HG03521 (cell line): Measurements from ENCODE around the gene UST.
"Not testable (repeated sequence)": the region's sequence is repeated elsewhere in the genome, so short reads cannot be mapped to it uniquely, and the experiment has no call there.

ENCODE experiments used
- ATAC-seq: cut with Tn5 transposase; IDR thresholded peaks from one replicate; pipeline ENCODE4 v1.9.1; 2021; ENCODE audit warnings: mild to moderate bottlenecking, moderate library complexity; ENCODE audit not compliant: unreplicated experiment

The UST gene

DNA sequence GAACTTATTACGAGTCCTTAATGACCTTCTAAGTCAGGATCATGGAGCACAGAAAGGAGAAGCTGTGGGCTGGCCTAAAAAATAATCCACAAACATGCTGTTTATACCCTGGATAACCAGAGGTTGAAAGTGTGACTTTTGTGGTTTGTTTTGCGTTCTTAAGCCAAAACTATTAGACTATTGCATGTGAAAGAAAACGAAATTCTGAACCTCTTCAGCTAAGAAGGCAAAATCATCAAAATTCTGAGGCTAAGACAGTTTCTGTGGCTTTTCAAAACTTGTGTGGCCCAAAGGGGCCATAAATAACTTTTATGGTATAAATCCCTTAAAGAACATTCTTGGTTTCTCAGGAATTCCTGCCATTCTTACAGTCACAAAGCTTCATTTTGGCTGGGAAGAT lies 251.0 kb downstream of the UST start:
- no peak for ATAC-seq

DNA sequence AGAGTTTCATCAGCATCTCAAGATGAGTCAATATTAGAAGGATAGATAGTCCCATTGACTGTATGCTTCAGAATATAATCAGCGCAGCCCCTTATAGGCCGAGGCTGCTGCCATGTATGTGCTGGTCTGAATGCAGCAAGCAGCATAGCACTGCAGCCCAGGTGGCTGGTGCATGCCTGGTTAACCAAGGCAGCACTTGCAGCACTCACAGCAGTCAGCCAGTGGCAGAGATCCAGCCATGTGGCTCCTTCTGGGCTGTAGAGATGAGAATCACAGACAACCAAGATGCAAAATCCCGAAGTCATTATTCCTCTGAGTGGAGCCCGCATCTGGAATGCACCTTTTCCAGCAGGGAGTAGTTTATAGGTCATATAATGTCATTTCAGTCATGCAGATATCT lies 251.9 kb downstream of the UST start:
- no peak for ATAC-seq

DNA sequence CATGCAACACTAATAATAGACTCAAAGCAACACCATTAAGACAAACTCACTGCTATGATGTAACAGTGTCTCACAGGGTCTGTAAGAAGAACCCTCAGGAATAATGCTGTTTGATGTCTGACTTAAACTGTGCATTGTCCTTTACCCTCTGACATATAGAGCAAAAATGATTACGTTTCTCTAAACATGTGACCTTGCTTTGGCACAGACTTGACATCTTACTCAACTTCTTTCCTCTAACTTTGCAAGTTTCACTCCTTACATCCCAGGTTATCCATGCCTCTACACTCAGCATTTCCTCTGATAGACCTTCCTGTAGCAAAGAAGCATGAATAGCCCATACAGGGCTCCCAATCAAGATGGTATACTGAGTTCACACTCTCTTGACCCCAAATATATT lies 252.7 kb downstream of the UST start:
- ATAC-seq, result no peak

DNA sequence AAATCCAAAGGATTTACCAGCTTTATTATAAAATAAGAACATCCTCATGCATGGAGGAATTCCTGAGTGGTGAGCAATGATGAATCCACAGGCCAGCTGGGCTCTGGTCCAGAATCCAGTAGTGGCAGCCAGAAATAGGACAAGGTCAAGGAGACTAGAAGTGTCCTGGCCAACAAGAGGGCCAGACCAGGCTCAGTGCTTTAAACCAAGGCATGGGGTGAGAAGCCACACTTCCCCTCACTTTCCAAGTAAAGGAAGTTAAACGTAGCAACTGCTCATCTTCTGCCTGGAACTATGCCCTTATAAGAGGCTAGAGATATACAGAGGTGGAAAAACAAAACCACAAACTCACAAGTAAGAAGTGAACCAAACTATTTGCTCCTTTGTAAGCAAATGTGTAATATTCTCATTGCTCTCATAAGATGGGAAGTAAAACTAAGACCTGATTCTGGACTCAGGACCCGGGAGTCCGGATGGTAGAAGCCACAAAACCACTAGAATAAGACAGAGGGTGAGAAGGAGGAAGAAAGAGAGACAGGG lies 253.2 kb downstream of the UST start:
- ATAC-seq, result no peak

DNA sequence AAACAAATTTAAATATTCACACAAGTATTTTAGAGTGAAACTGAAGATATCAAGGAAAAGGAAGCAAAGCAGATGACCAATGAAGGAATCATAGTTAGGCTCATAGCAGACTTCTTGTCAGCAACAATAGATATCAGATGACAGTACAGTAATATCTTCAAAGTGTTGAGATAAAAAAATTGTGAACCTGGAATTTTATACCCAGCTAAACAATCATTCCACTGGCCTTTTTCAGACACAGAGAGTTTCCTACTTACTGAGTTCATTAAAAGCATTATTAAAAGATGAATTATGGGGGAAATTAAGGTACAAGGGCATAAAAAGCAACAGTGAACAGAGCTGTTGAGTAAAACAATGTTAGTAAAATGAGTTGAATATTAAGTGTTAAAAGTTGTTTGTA lies 254.6 kb downstream of the UST start:
- no peak for ATAC-seq

DNA sequence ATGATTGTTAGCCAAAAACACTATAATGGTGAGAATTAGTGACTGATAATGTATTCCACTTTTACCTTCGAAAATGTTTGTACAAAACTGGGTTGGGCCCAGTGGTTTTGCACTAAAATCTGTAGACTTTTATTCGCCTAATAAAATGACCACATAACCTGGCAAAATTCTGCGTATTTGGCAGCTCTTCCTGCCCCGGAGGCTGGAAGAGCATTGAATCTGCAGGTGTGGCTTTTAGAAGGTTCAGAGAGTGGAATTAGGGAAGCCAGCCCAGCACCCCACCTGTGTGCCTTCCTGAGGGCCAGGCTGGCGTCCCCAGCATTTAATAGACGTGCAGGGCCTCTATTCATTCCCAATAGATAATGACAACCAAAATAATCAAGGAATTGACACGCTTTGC lies 256.7 kb downstream of the UST start:
- ATAC-seq, result no peak

DNA sequence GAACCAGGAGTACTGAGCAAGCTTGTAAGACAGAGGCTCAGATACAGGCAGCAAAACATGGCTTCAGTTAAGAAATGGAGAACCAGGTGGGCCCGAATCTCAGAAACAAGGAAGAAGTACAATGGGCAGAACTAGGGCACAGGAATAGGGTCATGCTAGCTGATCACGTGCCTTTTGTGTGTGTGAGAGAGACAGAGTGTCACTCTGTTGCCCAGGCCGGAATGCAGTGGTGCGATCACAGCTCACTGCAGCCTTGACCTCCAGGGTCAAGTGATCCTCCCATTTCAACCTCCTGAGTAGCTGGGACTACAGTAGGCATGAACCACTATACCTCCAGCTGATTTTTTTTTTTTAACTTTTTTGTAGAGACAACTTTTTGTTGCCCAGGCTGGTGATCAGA lies 257.8 kb downstream of the UST start:
- no peak for ATAC-seq

DNA sequence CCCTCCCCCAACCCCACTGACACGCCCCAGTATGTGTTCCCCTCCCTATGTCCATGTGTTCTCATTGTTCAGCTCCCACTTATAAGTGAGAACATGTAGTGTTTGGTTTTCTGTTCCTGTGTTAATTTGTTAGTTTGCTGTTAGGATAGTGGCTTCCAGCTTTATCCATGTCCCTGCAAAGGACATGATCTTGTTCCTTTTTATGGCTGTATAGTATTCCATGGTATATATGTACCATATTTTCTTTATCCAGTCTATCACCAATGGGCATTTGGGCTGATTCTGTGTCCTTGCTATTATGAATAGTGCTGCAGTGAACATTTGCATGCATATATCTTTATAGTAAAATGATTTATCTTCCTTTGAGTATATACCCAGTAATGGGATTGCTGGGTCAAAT lies 259.4 kb downstream of the UST start:
- not testable (repeated sequence) for ATAC-seq

DNA sequence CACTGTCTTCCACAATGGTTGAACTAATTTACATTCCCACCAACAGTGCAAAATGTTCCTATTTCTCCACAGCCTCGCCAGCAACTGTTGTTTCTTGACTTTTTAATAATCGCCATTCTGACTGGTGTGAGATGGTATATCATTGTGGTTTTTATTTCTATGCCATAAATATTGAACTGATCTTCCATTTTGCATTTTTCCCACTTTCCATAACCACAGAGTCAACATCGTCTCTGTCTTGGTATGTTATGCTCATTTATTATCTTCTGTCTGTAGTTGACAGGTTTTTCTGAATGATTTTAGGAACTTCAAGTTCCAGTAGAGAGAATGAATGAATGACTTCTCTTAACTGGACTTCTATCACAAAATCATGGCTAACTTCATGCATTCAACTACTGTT lies 259.8 kb downstream of the UST start:
- no peak for ATAC-seq

DNA sequence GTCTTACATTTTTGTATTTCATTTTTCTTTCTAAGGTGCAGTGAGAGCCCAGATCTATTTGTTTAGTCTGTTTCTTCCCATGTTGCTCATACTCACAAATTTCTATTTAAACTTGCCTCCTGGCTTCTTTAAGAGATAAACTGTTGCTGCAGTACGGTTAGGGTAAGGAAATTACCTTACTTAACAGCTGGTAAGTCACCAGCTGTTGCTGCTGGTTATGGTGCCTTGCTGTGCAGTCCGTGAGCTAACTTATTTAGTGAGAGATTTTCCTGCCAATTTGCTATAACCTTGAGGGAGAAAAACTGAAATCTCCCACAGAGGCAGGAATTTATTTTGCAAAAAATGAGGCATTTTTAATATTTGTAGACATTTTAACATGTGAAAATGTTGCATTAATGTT lies 261.0 kb downstream of the UST start:
- ATAC-seq, result no peak

DNA sequence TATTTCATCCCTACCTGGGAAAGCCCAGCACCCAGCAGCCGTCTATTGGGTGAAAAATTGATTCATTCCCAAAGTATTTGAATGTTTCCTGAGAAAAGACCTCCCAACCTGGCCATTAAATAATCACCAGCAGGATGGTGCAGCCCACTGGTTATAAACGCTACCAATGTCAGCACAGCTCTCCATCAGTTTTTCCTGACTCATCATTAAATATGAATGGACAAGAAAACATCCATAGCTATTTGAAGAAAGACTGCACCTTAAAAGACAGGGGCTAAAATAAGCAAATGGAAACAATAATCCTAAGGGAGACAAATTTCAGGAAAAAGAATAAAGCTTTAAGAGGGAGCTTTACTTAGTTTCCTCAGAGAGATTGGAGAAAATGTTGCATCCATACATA lies 261.9 kb downstream of the UST start:
- no peak for ATAC-seq

DNA sequence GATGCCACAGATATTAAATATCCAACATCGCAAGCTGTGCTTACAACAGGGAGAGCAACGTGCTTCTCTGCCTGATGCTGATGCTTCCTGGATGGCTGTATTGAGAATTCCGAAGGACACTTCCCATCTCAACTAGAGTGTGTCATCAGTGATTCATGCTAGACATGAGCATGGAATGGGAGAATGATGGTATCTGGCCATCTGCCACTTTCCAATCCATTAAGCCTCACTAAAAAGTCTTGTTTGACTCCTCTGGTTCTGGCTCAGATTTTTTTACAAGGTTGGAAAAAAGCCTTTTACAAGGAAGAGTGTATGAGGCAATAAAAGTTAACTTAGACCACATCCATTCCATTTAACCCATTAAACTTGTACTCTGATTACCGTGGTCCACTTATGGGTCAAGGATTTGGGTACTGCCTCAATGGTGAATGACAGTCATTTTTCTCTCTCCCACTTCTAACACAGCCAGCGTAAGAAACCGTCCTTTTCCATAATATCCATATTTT lies 265.3 kb downstream of the UST start:
- no peak for ATAC-seq

DNA sequence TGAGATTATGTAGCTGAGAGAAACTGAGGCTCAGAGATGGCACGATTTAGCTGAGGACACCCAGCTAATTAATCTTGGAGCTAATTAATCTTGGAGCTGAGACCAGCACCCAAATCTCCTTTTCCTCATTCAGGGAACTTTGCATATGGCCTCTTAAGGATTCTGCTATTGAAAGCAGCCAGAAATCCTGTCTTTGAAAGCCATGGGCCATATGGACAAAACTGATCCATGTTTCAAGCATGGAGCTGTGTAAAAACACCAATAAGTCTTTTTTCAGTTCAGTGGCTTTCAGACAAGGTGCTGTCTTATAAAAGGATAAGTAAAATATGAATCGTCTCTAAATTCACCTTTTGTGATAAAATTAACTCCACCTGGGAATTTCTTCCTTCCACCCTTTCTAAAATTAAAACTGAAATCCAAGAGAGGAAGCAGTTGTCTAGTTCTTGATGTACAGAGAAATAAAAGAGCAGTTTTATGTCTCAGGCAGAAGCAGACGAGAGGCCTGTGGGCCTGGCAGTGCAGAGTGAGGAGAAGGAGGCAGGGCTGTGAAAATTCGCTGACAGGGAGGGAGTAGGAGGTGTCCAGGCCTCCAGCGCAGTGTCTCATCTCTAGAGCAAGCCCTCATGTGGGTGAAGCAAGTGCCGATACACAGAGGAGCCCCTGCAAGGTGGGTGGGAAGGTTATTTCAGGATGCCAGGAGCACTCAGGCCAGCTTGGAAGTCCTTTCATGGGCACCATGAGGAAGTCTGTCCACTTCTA lies 266.9 kb downstream of the UST start:
- no peak for ATAC-seq

DNA sequence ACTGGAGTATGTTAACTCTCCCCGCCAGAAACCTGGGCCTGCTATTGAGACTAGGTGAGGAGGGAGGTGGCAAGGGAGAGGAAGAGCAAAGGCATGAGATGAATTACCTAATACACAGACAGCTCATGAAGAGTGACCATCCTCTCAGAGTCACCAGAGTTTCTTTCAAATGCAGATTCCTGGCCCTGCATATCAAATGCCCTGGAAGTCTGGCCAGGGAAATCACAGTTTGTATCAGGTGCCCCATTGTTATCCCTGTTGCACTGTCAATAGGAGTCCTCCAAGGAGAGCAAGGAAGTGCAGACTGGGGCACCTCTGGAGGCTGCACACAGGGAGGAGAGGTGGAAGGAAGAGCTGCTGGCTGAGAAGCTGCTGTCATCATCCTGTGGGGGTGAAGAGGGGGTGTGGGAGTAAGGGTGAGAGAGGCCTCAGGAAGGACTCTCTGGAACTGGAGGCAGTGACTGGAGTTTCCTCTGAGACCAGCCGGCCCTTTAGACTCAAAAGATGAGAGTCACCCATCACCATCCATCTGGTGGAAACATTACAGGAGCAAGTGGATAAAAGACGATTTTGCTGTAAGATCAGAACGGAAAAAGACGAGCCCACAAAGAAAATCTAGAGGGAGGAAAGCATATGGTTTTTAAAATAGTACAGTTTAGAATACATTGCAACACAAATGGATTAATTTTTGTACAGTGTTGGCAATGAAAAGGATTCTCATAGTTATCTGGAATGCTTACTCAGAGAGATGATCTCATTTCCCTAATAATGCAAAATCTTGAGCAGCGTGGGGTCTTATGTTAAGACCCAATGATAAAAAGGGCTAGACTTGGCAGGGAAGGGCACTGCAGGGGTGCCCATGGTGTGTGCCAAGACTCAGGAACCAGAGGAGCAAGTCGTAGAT lies 268.1 kb downstream of the UST start:
- no peak for ATAC-seq

DNA sequence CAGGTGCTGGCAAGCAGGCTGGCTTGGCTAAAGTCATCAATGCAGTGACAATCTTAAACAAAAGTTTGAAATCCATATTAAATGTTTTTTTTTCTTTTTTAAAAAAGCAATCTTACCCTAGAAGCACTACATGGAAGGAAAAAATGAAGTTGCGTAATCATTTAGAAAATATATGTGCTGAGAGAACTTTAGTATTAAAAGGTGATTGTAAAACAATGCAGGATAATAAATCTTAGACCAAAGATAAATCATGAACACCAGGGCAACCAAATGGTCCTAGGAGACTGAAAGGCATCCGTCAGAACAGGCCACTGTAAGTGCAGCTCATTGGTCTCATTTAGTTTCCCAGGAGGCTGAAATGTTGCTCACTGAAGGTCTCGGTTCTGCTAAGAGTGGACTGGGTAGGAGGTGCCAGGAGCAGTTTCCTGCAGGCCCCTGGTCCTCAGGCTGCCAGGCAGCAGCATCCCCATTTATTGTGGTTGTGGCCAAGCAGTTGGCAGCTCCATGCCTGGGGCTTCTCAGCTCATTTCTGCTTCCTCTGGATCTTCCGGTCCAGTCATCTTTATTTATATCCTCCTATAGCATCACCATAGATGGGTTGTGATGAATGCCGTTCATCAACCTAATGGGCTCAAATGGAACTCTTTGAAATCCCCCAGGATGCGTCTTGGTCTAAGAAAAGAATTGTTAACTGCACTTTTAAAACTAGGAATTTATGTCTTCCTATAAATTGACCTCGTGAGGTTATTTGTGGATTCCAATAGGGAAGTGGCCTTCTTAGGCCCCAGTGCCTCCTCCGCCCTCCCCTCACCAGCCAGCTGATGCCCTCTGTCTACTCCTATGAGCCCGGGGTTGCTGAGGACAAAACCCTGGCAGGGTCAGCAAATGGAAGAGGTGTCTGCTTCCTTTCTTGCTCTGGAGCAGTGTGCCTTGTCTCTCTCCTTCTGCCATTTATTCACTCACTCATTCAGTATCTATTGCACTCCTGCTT lies 269.0 kb downstream of the UST start:
- no peak for ATAC-seq

DNA sequence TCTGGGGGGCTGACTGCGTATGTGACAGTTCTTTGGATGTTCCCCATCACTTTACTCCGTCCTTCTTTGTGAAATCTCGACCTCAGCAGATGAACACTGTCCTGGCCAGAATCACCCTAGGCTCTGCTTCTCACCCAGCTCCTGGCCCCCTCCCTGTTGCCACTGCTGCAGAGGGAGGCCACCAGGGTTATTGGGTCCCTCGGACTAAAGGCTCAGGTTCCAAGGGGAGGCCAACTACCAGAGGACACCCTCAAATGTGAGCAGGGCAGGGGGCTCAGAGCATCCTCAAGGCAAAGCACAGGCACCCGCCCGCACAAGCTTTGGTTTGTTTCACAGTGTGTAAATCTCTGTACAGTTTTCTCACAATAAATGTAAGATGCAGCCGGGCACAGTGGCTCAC lies 269.9 kb downstream of the UST start:
- no peak for ATAC-seq

DNA sequence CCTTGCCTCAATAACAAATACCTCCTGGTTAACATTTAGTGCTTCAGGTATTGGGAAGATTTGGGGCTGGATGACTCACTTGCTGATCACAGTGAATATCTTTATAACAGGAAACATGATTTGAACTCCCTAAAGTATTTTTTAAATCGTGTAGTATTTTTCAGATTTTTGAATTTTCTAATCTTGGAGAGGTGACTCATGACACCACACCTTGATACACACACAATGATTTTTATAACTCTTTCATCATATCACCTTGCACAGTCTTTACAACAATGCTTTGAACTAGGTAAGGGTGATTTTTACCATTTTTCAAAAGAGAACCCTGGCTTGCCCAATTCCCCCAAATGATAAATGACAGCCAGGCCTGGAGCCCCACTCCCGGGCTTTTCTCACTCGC lies 273.5 kb downstream of the UST start:
- ATAC-seq, result no peak

DNA sequence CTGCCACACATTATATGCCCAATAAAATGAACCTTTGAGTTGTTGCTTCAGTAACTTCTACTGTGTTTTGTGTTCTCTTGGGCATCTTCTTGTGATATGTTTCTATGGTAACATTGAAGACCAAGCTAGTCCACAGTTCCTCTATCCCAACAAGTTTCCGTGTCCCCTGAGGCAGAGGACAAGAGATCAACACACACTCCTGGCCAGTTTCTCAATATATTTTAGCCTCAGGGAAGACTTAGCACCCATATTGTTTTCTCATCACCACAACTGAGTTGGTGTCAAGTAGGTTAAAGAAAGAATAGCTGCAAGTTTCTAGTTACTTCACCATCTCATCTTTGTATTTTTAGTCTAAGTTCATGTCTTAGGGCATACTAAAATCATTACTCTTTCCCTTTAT lies 277.5 kb downstream of the UST start:
- ATAC-seq, result no peak

DNA sequence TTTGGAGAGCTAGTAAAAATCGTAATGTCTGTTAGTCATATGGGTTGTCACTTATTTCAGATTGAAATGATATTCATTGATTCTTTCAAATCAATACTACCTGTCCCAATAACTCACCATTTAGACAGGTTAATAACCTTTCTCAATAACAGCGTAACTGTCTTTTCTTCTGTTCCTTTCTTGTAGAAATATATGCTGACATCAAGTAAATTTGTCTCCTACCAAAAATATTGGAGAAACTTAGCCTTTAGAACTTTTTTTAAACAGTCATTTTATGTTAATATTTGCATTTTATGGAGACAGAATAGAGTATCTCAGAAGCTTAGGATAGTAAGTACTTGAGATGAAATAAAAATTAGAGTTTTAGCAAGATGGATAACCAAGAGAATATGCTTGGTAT lies 278.2 kb downstream of the UST start:
- ATAC-seq, result no peak

DNA sequence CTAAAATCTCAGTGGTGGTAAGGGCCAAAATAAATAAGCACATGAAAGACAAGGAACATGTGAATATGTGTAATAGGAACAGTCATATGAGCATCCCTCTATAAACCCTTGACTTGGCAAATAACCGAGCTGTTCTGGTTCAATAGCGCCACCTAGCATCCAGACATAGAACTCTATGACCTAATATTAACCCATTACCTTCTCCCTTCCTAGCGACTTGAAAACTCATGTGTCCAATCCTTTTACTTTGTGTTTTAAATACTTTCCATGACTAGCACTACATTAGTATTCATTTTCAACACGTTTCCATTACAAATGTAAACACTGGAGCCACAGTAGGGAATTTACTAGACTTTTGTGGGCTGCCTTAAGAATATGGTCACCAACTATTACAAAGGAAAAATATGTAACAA lies 279.7 kb downstream of the UST start:
- ATAC-seq, result no peak

DNA sequence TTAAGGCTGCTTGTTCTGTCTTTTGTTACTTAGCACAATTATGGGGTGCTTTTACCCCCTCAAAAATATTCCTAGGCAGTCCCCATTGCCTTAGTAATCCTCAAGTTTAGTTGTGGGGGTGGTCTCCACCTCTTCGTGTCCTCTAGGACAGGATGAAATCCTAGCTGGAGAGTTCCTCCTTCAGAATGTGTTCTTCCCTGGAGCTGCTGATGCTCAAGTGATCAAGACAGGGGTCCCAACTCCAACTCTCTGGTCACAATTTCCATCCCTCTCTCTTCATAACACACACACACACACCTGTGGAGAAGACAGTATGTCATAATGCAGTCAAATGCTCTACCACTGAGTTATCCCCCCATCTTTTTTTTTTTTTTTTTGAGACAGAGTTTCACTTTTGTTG lies 280.7 kb downstream of the UST start:
- no peak for ATAC-seq
